HG02798 (cell line): Measurements from ENCODE around the gene ELOB.
"Not testable (repeated sequence)": the region's sequence is repeated elsewhere in the genome, so short reads cannot be mapped to it uniquely, and the experiment has no call there.

ENCODE experiments used
- ATAC-seq: cut with Tn5 transposase; IDR thresholded peaks from one replicate; pipeline ENCODE4 v1.9.1; 2021; ENCODE audit warnings: mild to moderate bottlenecking; ENCODE audit not compliant: unreplicated experiment, poor library complexity

ELOB gene

GRCh38 chr16:2726923-2727322 is 50.2 kb downstream of the ELOB start:
- ATAC-seq = no peak

DNA sequence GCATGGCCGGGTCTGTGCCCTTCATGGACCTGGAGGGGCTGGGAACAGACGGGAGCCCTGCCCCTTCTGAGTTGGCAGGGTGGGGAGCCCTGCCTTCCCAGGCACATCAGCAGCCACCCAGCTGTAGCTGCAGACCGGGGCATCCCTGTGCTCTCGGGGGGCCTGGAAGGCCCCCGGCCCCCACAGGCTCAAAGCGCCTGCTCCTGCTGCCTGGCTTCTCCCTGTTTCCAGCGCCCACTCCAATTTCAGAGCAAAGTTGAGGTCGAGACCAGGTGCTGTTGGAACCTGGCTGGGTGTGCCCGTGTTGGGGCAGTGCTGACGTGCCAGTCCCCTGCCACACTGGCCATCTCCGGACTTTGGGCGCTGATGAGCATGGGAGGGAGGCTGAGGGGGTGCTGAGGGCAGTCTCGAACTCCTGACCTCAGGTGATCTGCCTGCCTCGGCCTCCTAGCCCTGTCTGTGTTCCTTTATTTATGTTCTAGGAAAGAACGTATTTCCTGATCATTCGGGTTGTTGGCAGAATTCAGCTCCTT is 52.2 kb downstream of the ELOB start:
- ATAC-seq = no peak

DNA sequence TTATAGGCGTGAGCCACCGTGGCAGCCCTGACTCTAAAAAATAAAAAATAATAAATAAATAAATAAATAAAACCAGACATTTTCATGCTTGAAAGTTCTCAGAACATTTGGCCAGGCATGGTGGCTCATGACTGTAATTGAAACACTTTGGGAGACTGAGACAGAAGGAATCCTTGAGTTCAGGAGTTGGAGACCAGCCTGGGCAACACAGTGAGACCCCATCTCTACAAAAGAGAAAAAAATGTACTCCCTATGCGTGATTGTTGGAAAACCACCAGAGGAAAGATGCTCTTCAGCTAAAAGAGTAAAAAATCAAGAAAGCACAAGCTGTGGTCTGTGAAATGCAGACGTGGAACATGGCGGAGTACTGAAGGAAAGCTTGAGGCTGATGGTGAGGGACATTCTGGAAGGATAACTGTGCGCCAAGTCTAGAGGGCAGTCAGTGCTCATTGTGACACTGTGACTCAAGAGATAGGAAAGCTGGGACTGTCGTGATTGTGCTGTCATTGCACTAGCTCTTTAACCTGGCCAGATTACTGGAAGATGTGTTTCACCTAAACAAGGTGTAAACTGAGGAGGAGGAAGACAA is 52.9 kb downstream of the ELOB start:
- ATAC-seq = no peak

DNA sequence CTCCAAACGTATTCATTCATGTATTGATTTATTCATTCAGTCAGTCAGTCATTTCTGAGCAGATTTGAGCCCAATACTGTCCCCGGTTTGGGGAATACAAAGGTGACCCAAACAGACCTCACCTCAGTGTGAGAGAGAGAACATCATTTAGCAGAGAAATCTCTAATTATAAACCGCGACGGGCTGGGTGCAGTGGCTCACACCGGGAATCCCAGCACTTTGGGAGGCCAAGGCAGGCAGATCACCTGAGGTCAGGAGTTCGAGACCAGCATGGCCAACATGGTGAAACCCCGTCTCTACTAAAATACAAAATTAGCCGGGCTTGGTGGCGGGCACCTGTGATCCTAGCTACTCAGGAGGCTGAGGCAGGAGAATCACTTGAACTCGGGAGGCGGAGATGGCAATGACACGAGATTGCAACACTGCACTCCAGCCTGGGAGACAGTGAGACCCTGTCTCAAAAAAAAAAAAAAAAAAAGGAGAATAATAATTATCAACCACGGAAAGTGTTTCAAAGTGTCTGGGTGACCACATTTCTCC is 55.4 kb downstream of the ELOB start:
- not testable (repeated sequence) for ATAC-seq
